ENCODE measurements around the gene PTGFR.

Gene PTGFR

DNA sequence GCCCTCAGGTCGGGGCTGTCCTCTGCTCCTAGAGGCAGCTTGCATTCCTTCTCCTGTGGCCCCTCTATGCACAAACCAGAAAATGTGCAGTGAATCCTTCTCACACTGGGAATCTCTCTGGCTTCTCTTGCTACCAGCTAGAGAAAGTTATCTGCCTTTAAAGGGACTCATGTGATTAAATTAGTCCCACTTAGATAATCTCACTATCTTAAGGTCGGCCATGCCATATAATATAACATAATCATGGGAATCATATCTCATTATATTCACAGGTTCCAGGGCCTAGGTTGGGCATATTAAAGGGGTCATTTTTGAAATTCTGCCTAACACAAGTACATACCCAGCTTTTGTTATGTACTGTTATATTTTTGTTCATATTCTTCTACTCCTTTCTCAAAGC is 31.4 kb downstream of the PTGFR start:
- no peak for DNase-seq

- no peak for DNase-seq
Measured at GRCh38 chr1:78526496-78526895, 35.7 kb downstream of the PTGFR start.

DNA sequence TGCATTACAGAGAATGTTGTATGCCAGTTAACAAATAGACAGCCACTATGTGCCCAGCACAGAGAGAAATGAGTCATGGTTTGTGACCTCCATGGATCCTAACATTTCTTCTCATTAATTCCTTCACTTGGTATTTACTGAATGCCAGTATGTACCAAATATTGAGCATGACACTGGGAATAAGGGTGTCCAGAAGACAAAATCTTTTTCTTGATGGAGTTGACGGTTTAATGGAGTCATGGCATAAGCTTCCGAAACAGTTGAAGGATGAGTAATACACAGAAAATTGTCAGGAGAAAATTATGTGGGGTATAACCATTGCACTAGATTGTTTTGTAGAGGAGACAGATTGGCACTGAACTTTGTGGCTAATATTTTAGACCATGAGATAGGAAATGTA is 36.9 kb downstream of the PTGFR start:
- DNase-seq = no peak

GRCh38 chr1:78533527-78533926 is 42.8 kb downstream of the PTGFR start:
- DNase-seq = no peak

- DNase-seq = no peak
Measured at GRCh38 chr1:78535286-78535685, 44.5 kb downstream of the PTGFR start.

GRCh38 chr1:78536427-78536826 is 45.7 kb downstream of the PTGFR start:
- DNase-seq = no peak

- no peak for DNase-seq
Measured at GRCh38 chr1:78540048-78540447, 49.3 kb downstream of the PTGFR start.

DNA sequence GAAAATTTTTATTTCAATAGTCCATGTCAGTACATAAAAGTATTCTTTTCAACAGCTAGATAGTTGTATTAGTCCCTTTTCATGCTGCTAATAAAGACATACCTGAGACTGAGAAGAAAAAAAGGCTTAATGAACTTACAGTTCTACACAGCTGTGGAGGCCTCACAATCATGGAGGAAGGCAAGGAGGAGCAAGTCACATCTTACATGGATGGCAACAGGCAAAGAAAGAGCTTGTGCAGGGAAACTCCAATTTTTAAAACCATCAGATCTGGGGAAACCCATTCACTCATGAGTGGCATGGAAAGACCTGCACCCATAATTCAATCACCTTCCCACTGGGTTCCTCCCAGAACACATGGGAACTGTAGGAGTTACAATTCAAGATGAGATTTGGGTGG is 50.7 kb downstream of the PTGFR start:
- no peak for DNase-seq

DNA sequence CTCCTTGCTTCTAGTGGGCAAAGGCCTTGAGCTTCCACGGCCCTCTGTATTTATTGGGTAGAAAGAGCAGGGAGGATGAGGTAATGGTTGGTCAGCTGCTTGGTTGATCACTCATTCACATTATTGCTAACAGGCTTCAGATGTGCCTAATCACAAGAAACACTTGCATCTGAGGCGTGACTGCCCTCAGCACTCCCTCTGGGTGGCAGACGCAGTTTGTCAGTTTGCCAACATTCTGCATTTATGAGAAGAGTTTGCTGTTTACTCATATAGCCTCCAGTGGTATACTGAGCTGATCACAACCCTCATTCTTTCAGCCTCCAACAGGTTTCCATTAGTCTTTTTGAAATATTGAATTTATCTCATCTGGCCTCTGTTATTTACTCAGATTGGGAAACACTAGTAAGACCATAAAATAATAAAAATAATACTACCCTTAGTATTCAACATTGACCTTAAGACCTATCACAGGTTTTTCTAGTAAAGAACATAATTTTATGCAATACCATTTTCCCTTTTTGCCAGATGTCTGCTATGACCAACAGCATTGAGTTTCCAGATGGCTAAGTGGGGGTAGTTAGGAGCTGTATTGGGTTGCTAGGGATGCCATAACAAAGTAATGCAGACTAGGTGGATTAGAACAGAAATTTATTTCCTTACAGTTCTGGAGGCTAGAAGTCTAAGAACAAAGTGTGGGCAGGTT is 53.3 kb downstream of the PTGFR start:
- DNase-seq = no peak

GRCh38 chr1:78547081-78547480 is 56.3 kb downstream of the PTGFR start:
- no peak for DNase-seq

GRCh38 chr1:78549331-78549730 is 58.6 kb downstream of the PTGFR start:
- DNase-seq = no peak

- no peak for DNase-seq
Measured at GRCh38 chr1:78549891-78550290, 59.1 kb downstream of the PTGFR start.

GRCh38 chr1:78553859-78554258 is 63.1 kb downstream of the PTGFR start:
- DNase-seq = no peak

DNA sequence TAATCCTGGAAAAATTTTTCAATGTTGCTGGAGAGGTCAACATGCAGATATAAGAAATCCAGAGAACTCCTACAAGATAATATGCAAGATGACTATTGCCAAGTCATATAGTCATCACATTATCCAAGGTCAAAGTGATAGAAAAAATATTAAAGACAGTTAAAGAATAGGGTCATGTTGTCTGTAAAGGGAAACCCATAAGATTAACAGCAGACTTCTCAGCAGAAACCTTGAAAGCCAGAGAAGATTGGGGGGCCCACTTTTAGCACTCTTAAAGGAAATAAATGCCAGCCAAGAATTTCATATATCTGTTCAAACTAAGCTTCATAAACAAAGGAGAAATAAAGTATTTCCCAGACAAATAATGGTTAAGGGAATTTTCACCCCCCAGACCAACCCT is 64.1 kb downstream of the PTGFR start:
- no peak for DNase-seq

DNA sequence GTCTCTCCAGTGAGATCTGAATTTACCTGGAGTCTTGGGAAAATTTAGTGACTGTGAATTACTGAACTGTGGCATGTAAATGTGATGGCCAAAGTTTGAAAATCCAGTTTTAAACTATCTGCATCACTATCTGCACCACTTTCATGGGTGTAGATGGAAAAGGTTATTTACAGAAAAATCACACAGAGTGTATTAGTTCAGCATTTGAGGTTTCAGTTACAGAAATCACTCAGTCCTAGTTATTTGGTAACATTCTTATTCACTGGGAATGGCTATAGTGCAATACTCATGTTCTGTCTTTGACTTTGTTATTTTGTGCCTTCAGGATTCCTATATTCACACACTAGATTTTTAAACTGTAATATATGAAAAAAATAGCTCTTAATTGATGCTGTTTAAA is 68.9 kb downstream of the PTGFR start:
- no peak for DNase-seq

GRCh38 chr1:78560811-78561210 is 70.0 kb downstream of the PTGFR start:
- no peak for DNase-seq

- DNase-seq = no peak
Measured at GRCh38 chr1:78561856-78562255, 71.1 kb downstream of the PTGFR start.

GRCh38 chr1:78565393-78565792 is 74.6 kb downstream of the PTGFR start:
- no peak for DNase-seq

- no peak for DNase-seq
Measured at GRCh38 chr1:78570539-78570938, 79.8 kb downstream of the PTGFR start.

- DNase-seq = no peak
Measured at GRCh38 chr1:78577257-78578100, 86.7 kb downstream of the PTGFR start.

DNA sequence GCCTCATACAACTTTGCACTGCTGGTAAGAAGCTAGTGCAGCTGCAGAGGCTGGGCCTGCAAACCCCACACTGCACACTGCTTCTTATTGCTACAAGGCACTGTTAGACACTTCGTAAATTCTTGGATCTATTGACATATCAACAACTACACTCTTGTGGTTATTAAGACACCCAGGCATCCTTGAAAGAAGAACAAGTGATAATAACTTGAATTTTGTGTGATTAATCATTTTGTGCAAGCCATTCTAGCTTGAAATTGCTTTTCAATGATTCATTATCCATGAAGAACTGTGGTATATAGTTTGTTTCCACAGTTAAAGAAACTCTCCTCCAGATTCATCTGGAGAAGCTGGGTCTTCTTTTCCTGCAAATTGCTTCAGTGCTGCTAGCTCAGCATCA is 95.8 kb downstream of the PTGFR start:
- no peak for DNase-seq

DNA sequence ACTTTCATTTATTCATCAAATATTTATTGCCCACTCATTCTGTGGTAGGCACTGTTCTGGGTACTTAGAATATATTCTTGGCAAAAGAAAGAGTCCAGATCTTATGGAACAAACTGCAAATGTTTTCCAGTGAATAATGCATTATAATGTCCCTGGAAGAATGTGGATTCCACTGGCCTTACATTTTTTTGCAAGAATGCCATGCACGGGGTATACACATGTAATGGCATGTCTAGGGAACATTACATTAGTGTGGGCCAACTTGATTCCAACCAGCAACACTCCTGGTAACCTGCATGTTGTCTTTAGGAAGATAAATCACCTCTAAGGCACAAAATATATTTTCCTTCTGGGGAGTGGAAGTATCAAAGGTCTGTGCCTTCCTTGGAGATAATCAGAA is 96.4 kb downstream of the PTGFR start:
- DNase-seq = no peak
